ENCODE data around the gene CBLN3. TPM values are rescaled to one million over a fixed set of nuclear protein-coding genes. Genes with fewer than 3 reads are reported as not detected.

Gene CBLN3
- total RNA-seq, 1 experiment from 2014 or later: 3.4 TPM

- no peaks in the 10 kb centered on the region for H3K79me2 ChIP-seq (ENCODE audit: low read length)
- H4K20me1 ChIP-seq (ENCODE audit: low read length): no peaks in the 10 kb centered on the region
- no peak overlapping the region for H3K27ac ChIP-seq (ENCODE audit: low read length)
- no peak overlapping the region for H2AFZ ChIP-seq (ENCODE audit: low read length)
- no peaks in the 10 kb centered on the region for H3F3A ChIP-seq (ENCODE audit: low read length, unreplicated experiment)
- ChIA-PET CTCF (no interaction called here), POLR2A (ENCODE audit: unreplicated experiment) (no interaction called here)
- no peaks in the 10 kb centered on the region for H3K4me1 ChIP-seq (ENCODE audit: insufficient read depth, low read length)
- intact Hi-C loops (cut with micrococcal nuclease): no loop called here
- no peaks in the 10 kb centered on the region for H3K9me3 ChIP-seq (ENCODE audit: low read length)
- H3K9me2 ChIP-seq (replicated peaks; ENCODE audit: low read length): no peaks in the 10 kb centered on the region
- ATAC-seq (no peak), DNase-seq (no peak)
- H3K36me3 ChIP-seq (ENCODE audit: low read depth, low read length): no peaks in the 10 kb centered on the region
- TF ChIP-seq EZH2 (IDR thresholded peaks at IDR 0.05; ENCODE audit: low read length, unreplicated experiment) (no peak), CTCF (conservative IDR thresholded peaks at IDR 0.05; ENCODE audit: low read depth, low read length) (no peak), EZH2phosphoT487 (IDR thresholded peaks at IDR 0.05; ENCODE audit: borderline replicate concordance, low read length) (no peak)
- H3K4me2 ChIP-seq (ENCODE audit: low read length): no peak overlapping the region
- no peak overlapping the region for H3K9ac ChIP-seq (ENCODE audit: low read length)
- H3K27me3 ChIP-seq (ENCODE audit: low read length): no peaks in the 10 kb centered on the region
- H3K4me3 ChIP-seq (ENCODE audit: low read length): no peak overlapping the region
- BruUV-seq (replicated peaks): no TSS peak
These were observed 43.9 kb downstream of the CBLN3 start for GRCh38 chr14:24385524-24385923.

GRCh38 chr14:24384169-24384568 lies 45.3 kb downstream of the CBLN3 start:
- Histone ChIP-seq H4K20me1 (ENCODE audit: low read length) (no peaks in the 10 kb centered on the region), H3K9me2 (replicated peaks; ENCODE audit: low read length) (no peaks in the 10 kb centered on the region), H3K79me2 (ENCODE audit: low read length) (no peaks in the 10 kb centered on the region), H3K27me3 (ENCODE audit: low read length) (no peaks in the 10 kb centered on the region), H3K36me3 (ENCODE audit: low read depth, low read length) (no peaks in the 10 kb centered on the region), H3K4me1 (ENCODE audit: insufficient read depth, low read length) (no peaks in the 10 kb centered on the region), H3F3A (ENCODE audit: low read length, unreplicated experiment) (no peaks in the 10 kb centered on the region), H3K9me3 (ENCODE audit: low read length) (no peaks in the 10 kb centered on the region), H3K9ac (ENCODE audit: low read length) (no peak overlapping the region), H3K4me3 (ENCODE audit: low read length) (no peak overlapping the region), H3K4me2 (ENCODE audit: low read length) (no peak overlapping the region), H3K27ac (ENCODE audit: low read length) (no peak overlapping the region), H2AFZ (ENCODE audit: low read length) (no peak overlapping the region)
- ATAC-seq (no peak), DNase-seq (no peak)
- TF ChIP-seq EZH2 (IDR thresholded peaks at IDR 0.05; ENCODE audit: low read length, unreplicated experiment) (no peak), EZH2phosphoT487 (IDR thresholded peaks at IDR 0.05; ENCODE audit: borderline replicate concordance, low read length) (no peak), CTCF (conservative IDR thresholded peaks at IDR 0.05; ENCODE audit: low read depth, low read length) (no peak)
- BruUV-seq (replicated peaks): no TSS peak
- intact Hi-C loops (cut with micrococcal nuclease): no loop called here
- ChIA-PET CTCF (no interaction called here), POLR2A (ENCODE audit: unreplicated experiment) (no interaction called here)

- no peak for TF ChIP-seq EZH2 (IDR thresholded peaks at IDR 0.05; ENCODE audit: low read length, unreplicated experiment)
- no peak for TF ChIP-seq CTCF (conservative IDR thresholded peaks at IDR 0.05; ENCODE audit: low read depth, low read length)
- TF ChIP-seq EZH2phosphoT487 (IDR thresholded peaks at IDR 0.05; ENCODE audit: borderline replicate concordance, low read length): no peak
- Histone ChIP-seq H3K4me1 (ENCODE audit: insufficient read depth, low read length) (no peaks in the 10 kb centered on the region), H3K4me3 (ENCODE audit: low read length) (no peak overlapping the region), H2AFZ (ENCODE audit: low read length) (no peak overlapping the region), H3K4me2 (ENCODE audit: low read length) (no peak overlapping the region), H3K27me3 (ENCODE audit: low read length) (no peaks in the 10 kb centered on the region), H3K9me2 (replicated peaks; ENCODE audit: low read length) (no peaks in the 10 kb centered on the region), H3K36me3 (ENCODE audit: low read depth, low read length) (no peaks in the 10 kb centered on the region), H3K79me2 (ENCODE audit: low read length) (no peaks in the 10 kb centered on the region), H3K9ac (ENCODE audit: low read length) (no peak overlapping the region), H3K27ac (ENCODE audit: low read length) (no peak overlapping the region), H3K9me3 (ENCODE audit: low read length) (no peaks in the 10 kb centered on the region), H3F3A (ENCODE audit: low read length, unreplicated experiment) (no peaks in the 10 kb centered on the region), H4K20me1 (ENCODE audit: low read length) (no peaks in the 10 kb centered on the region)
- ChIA-PET POLR2A (ENCODE audit: unreplicated experiment) (no interaction called here), CTCF (no interaction called here)
- ATAC-seq: no peak
- DNase-seq: no peak
- intact Hi-C loops (cut with micrococcal nuclease): no loop called here
- no TSS peak for BruUV-seq (replicated peaks)
These were observed 47.5 kb downstream of the CBLN3 start for GRCh38 chr14:24382064-24382371.

All from PC-3 (cell line).